Stimulated activated CD8-positive, alpha-beta memory T cell treated with anti-CD3 and anti-CD28 coated beads, Interleukin-12 subunit alpha, Interleukin-12 subunit beta, amount 100 ng/mL, for 24 hours (primary cell): ENCODE results near the gene PPID.
A peak's percentile ranks its signal among the peaks of the same experiment; 100 is the strongest.
"Not testable (repeated sequence)": the region's sequence is repeated elsewhere in the genome, so short reads cannot be mapped to it uniquely, and the experiment has no call there.

ENCODE experiments used
- DNase-seq: peaks from one replicate; pipeline ENCODE4 v3.0.0-alpha.2; 2020; ENCODE audit errors: extremely low read depth

The PPID gene

GRCh38 chr4:158738866-158739265 is 15.7 kb upstream of the PPID start:
- no peak for DNase-seq

- DNase-seq: no peak
Measured at GRCh38 chr4:158729716-158730559, 6.7 kb upstream of the PPID start.

GRCh38 chr4:158728236-158728635 is 5.0 kb upstream of the PPID start:
- DNase-seq: no peak

- no peak for DNase-seq
Measured at GRCh38 chr4:158726633-158727032, 3.4 kb upstream of the PPID start.

- no peak for DNase-seq
Measured at GRCh38 chr4:158724637-158725036, 1.4 kb upstream of the PPID start.

GRCh38 chr4:158722291-158722916 is 792 bp downstream of the PPID start:
- no peak for DNase-seq

- no peak for DNase-seq
Measured at GRCh38 chr4:158721680-158722079, 1.5 kb downstream of the PPID start.

GRCh38 chr4:158715802-158716201 is 7.4 kb downstream of the PPID start:
- no peak for DNase-seq

GRCh38 chr4:158714937-158715336 is 8.3 kb downstream of the PPID start:
- DNase-seq: no peak

- not testable (repeated sequence) for DNase-seq
Measured at GRCh38 chr4:158712622-158713021, 10.6 kb downstream of the PPID start.

- no peak for DNase-seq
Measured at GRCh38 chr4:158710814-158711213, 12.4 kb downstream of the PPID start.

- no peak for DNase-seq
Measured at GRCh38 chr4:158704274-158704673, 18.9 kb downstream of the PPID start.

- DNase-seq: no peak
Measured at GRCh38 chr4:158688813-158689212, 34.4 kb downstream of the PPID start.

- DNase-seq: no peak
Measured at GRCh38 chr4:158682066-158682465, 41.1 kb downstream of the PPID start.

GRCh38 chr4:158681629-158682028 is 41.6 kb downstream of the PPID start:
- no peak for DNase-seq

GRCh38 chr4:158678767-158679166 is 44.4 kb downstream of the PPID start:
- no peak for DNase-seq

GRCh38 chr4:158676076-158676475 is 47.1 kb downstream of the PPID start:
- DNase-seq: no peak

GRCh38 chr4:158673633-158674032 is 49.6 kb downstream of the PPID start:
- DNase-seq: no peak

- peak; percentile 94 for DNase-seq
Measured at GRCh38 chr4:158671915-158672806, 51.0 kb downstream of the PPID start, which contains the start of gene ETFDH. ETFDH (plus strand) TSS chr4:158672296; CDS start chr4:158672457, 161 bp downstream.

GRCh38 chr4:158671665-158671914 is 51.6 kb downstream of the PPID start, which contains the start of gene C4orf46:
C4orf46 (minus strand) TSS chr4:158671887; CDS start chr4:158671801, 86 bp downstream.
- no peak for DNase-seq

- DNase-seq: peak; percentile 30
Measured at GRCh38 chr4:158670975-158671664, 52.1 kb downstream of the PPID start.

GRCh38 chr4:158669310-158669709 is 53.9 kb downstream of the PPID start:
- DNase-seq: no peak
